K562 (cell line): ENCODE data around the gene RNASE8. TPM values are rescaled to one million over a fixed set of nuclear protein-coding genes. Genes with fewer than 3 reads are reported as not detected.

Experiments
- ATAC-seq: fragments of 200-7000 bp; cut with Tn5 transposase; 3 replicates; pipeline ENCODE4 v1.9.1; 2020; ENCODE audit warnings: moderate library complexity
- BruUV-seq: library from RNA; stranded (reverse); fragments of 400-500 nt; replicated peaks from 2 replicates; lab custom pipeline; 2021; lab: Mats Ljungman, UMichigan
- CTCF ChIA-PET: fragments of 300-600 bp; formaldehyde crosslinking; extraction: SDS; loops from one replicate; lab custom pipeline; 2021; ENCODE audit warnings: low intra/inter-chr PET ratio; lab: Yijun Ruan, JAX
- POLR2A ChIA-PET: fragments of 300-600, 350-650 bp; sonication (Branson Sonifier 250); formaldehyde crosslinking; extraction: SDS; loops from one replicate; lab custom pipeline; 2021; ENCODE audit warnings: antibody characterized with exemption, inconsistent platforms; lab: Yijun Ruan, JAX
- DNase-seq, 4 experiments: peaks; one replicate each; pipeline versions ENCODE4 v3.0.0 to v3.0.0-alpha.2; 2011 to 2018; ENCODE audit warnings: low spot score in 3 of 4, mixed read lengths in 3 of 4; ENCODE audit errors: extremely low read depth in 1 of 4
- FAIRE-seq: peaks from 2 replicates; lab custom pipeline; 2011; peaks lifted over from hg19 to GRCh38; lab: Jason Lieb, UNC
- H2AFZ ChIP-seq: 2 replicates; pipeline ENCODE4 v1.6.0; 2011; ENCODE audit warnings: low read depth, low read length, control low read depth, inconsistent platforms
- H3K27ac ChIP-seq: fragments of 200-600 bp; 3 replicates; pipeline ENCODE4 v1.8.0; 2011; ENCODE audit warnings: low read depth, mild to moderate bottlenecking, control low read depth, inconsistent platforms, low read length, moderate library complexity, mixed read lengths; ENCODE audit errors: extremely low read depth
- H3K27me3 ChIP-seq, 2 experiments: fragments of 300-600 bp in 1 of 2; 2 replicates in 1 of 2; 3 replicates in 1 of 2; pipeline versions ENCODE4 v1.6.0 to v1.8.0; 2011; ENCODE audit warnings: inconsistent platforms in 2 of 2, low read length in 2 of 2, mild to moderate bottlenecking in 1 of 2, mixed read lengths in 1 of 2, moderate library complexity in 1 of 2; ENCODE audit not compliant: control insufficient read depth in 2 of 2, insufficient read depth in 2 of 2
- H3K36me3 ChIP-seq: fragments of 300-600 bp; 3 replicates; pipeline ENCODE4 v1.8.0; 2011; ENCODE audit warnings: mild to moderate bottlenecking, low read length, inconsistent platforms; ENCODE audit not compliant: control insufficient read depth, insufficient read depth
- H3K4me1 ChIP-seq, 2 experiments: fragments of 200-600 bp in 1 of 2; replicated peaks in 1 of 2; 2 replicates in 1 of 2; 3 replicates in 1 of 2; pipeline versions ENCODE4 v1.5.1 to v1.8.0; 2011; ENCODE audit warnings: inconsistent platforms in 2 of 2, low read length in 2 of 2, mild to moderate bottlenecking in 1 of 2, mixed read lengths in 1 of 2, moderate library complexity in 1 of 2; ENCODE audit not compliant: control insufficient read depth in 2 of 2, insufficient read depth in 2 of 2
- H3K4me2 ChIP-seq: 2 replicates; pipeline ENCODE4 v1.6.1; 2011; ENCODE audit warnings: low read length, control low read depth, inconsistent platforms, mixed read lengths; ENCODE audit not compliant: insufficient read depth
- H3K4me3 ChIP-seq: fragments of 200-600 bp; sonication (generic), shearing (Covaris generic); 2 replicates; pipeline ENCODE4 v1.5.1; 2016; ENCODE audit warnings: control low read depth, inconsistent platforms
- H3K79me2 ChIP-seq: fragments of 200-600 bp; 3 replicates; pipeline ENCODE4 v1.8.0; 2011; ENCODE audit warnings: low read length, inconsistent platforms; ENCODE audit not compliant: control insufficient read depth, insufficient read depth
- H3K9ac ChIP-seq, 2 experiments: 2 replicates each; pipeline versions ENCODE4 v1.6.0 to v1.6.1; 2011; ENCODE audit warnings: low read depth in 2 of 2, low read length in 2 of 2, control low read depth in 1 of 2, inconsistent platforms in 1 of 2, mild to moderate bottlenecking in 1 of 2, mixed read lengths in 1 of 2; ENCODE audit not compliant: insufficient read depth in 1 of 2
- H3K9me1 ChIP-seq: one replicate; pipeline ENCODE4 v1.6.0; 2011; ENCODE audit warnings: inconsistent platforms, mild to moderate bottlenecking, low read length, moderate library complexity; ENCODE audit not compliant: control insufficient read depth, insufficient read depth
- H3K9me3 ChIP-seq: replicated peaks from 2 replicates; pipeline ENCODE4 v1.5.1; 2011; ENCODE audit warnings: low read depth, low read length, inconsistent platforms; ENCODE audit not compliant: control insufficient read depth, insufficient read depth
- H4K20me1 ChIP-seq: replicated peaks from 2 replicates; pipeline ENCODE4 v1.6.1; 2011; ENCODE audit warnings: low read length, inconsistent platforms, mixed read lengths; ENCODE audit not compliant: control insufficient read depth, insufficient read depth
- BRF1 ChIP-seq: IDR thresholded peaks from 3 replicates; pipeline ENCODE4 v1.6.1; 2011; ENCODE audit warnings: borderline replicate concordance, mild to moderate bottlenecking; ENCODE audit not compliant: insufficient read length; ENCODE audit errors: extremely low read depth
- HIVEP1 ChIP-seq: fragments of 250-450 bp; sonication (Bioruptor Pico); IDR thresholded peaks from 2 replicates; pipeline ENCODE4 v1.4.0; 2020; ENCODE audit warnings: mild to moderate bottlenecking
- HNRNPLL ChIP-seq: fragments of 200-400 bp; formaldehyde crosslinking; IDR thresholded peaks from 2 replicates; pipeline ENCODE4 v1.6.1; 2017; ENCODE audit warnings: low read length, low read depth, mild to moderate bottlenecking; ENCODE audit not compliant: poor library complexity, severe bottlenecking
- NR2C2 ChIP-seq, 2 experiments: fragments of 200-800 bp in 1 of 2; sonication (Bioruptor generic) in 1 of 2; sonication (generic) in 1 of 2; formaldehyde crosslinking in 1 of 2; IDR thresholded peaks; 2 replicates each; pipeline versions ENCODE4 v1.6.1 to v1.8.0; 2016 to 2022; ENCODE audit warnings: mild to moderate bottlenecking in 1 of 2, missing compliant biosample characterization in 1 of 2, missing genetic modification characterization in 1 of 2, missing genetic modification reagents in 1 of 2
- SOX6 ChIP-seq: fragments of 450-650 bp; IDR thresholded peaks from 2 replicates; pipeline ENCODE4 v1.6.1; 2014; ENCODE audit warnings: mild to moderate bottlenecking
- ZBTB40 ChIP-seq, 2 experiments: fragments of 450-650 bp in 1 of 2; sonication (generic) in 1 of 2; formaldehyde crosslinking in 1 of 2; IDR thresholded peaks; 2 replicates each; pipeline versions ENCODE4 v1.7.1 to v1.9.0; 2016 to 2022; ENCODE audit warnings: inconsistent platforms in 1 of 2, mild to moderate bottlenecking in 1 of 2, missing genetic modification reagents in 1 of 2
- ZNF408 ChIP-seq: fragments of 250-450 bp; sonication (Bioruptor Pico); IDR thresholded peaks from 2 replicates; pipeline ENCODE4 v1.4.0; 2020; ENCODE audit warnings: low read depth, mild to moderate bottlenecking, moderate library complexity
- WGBS: fragments of 100-300 bp; shearing (Covaris generic); methylation state at CpG from one replicate; pipeline ENCODE4 v1.1.6; 2016; ENCODE audit warnings: low coverage, mixed read lengths; ENCODE audit not compliant: insufficient coverage; ENCODE audit errors: missing lambda C conversion rate; 5-methylcytosine and 5-hydroxymethylcytosine counted together
- in situ Hi-C: fragments of 300-500 bp; cut with MboI; formaldehyde crosslinking; loops from 4 replicates; pipeline ENCODE4 v1.15.0; 2018; ENCODE audit warnings: inconsistent platforms, mixed read lengths
- intact Hi-C: fragments of 100-400 bp; cut with micrococcal nuclease; formaldehyde crosslinking; loops from 2 replicates; pipeline ENCODE4 v1.14.2; 2022
- polyA plus RNA-seq, 8 experiments: library from polyadenylated mRNA; depleted of rRNA in 4 of 8; stranded (reverse) in 5 of 8; unstranded in 3 of 8; fragments of >200 nt; fragmentation: Nextera tagmentation in 2 of 8; fragmentation: Illumina TruSeq in 1 of 8; extraction: Ambion mirVana in 2 of 8; extraction: Trizol in 1 of 8; gene quantifications; 2 replicates each; pipeline versions ENCODE4 v1.2.1 to v1.2.3, GENCODE V29; 2011 to 2014; ENCODE audit warnings: inconsistent platforms in 1 of 8, missing spikeins in 1 of 8
- total RNA-seq, 7 experiments: library from RNA; depleted of rRNA in 6 of 7; stranded (reverse); fragments of >200 nt in 6 of 7; fragmentation: Illumina TruSeq in 2 of 7; extraction: Trizol in 2 of 7; gene quantifications; 2 replicates each; pipeline versions ENCODE4 v1.2.1 to v1.2.3, GENCODE V29; 2011 to 2021; ENCODE audit warnings: low replicate concordance in 1 of 7

RNASE8 gene
- total and polyA plus RNA-seq, 9 of the 15 experiments (the other 6 are each of a cell fraction or from before 2014, with no cell fraction given) = not detected

GRCh38 chr14:21063479-21063878 is 5.9 kb downstream of the RNASE8 start:
- no peak for TF ChIP-seq ZBTB40 (IDR thresholded peaks at IDR 0.05)
- TF ChIP-seq ZBTB40 (CRISPR knock-in tag; IDR thresholded peaks at IDR 0.05) = no peak
- no peak for TF ChIP-seq SOX6
- TF ChIP-seq ZNF408 (CRISPR knock-in tag) = no peak
- no peak for TF ChIP-seq NR2C2 (CRISPR knock-in tag; IDR thresholded peaks at IDR 0.05)
- no peak for TF ChIP-seq NR2C2 (tag; IDR thresholded peaks at IDR 0.05)
- no peak for TF ChIP-seq HNRNPLL
- TF ChIP-seq BRF1 = no peak
- no peak for TF ChIP-seq HIVEP1 (CRISPR knock-in tag)
- TF ChIP-seq, all 486 proteins: peak for 0
- Histone ChIP-seq H3K9me3 (no peaks in the 10 kb centered on the region), H3K27me3 (no peaks in the 10 kb centered on the region), H3K79me2 (no peaks in the 10 kb centered on the region), H3K27ac (no peak overlapping the region), H4K20me1 (no peaks in the 10 kb centered on the region), H3K36me3 (no peaks in the 10 kb centered on the region), H3K9ac (no peak overlapping the region), H3K9me1 (no peaks in the 10 kb centered on the region), H3K4me3 (no peak overlapping the region), H2AFZ (no peak overlapping the region), H3K4me1 (no peaks in the 10 kb centered on the region; a peak in 1 of 5 replicates), H3K4me2 (no peak overlapping the region)
- ATAC-seq (no peak), DNase-seq (no peak), FAIRE-seq (no peak)
- in situ Hi-C loops = no loop called here
- WGBS = 82% methylated on average over 3 of the region's 3 CpGs
- BruUV-seq = no TSS peak
- intact Hi-C loops = no loop called here
- POLR2A ChIA-PET = interaction anchor here (0.6 kb wide), 1 partner anchor 44 kb away, joined by 3 read pairs; no protein-coding TSS in a partner anchor
- CTCF ChIA-PET = no interaction called here
